Right lobe of liver (tissue), 4 donors: Measurements from ENCODE around the gene PRKAR2B.

Source experiments
- CTCF ChIP-seq, 4 donors: fragments of 200-600 bp in 3 of 4; fragments of 450-650 bp in 1 of 4; IDR thresholded peaks; one replicate each; pipeline versions ENCODE4 v1.5.1 to v1.8.0; 2016 to 2022; ENCODE audit warnings: antibody characterized with exemption in 4 of 4, mild to moderate bottlenecking in 2 of 4
- POLR2A ChIP-seq: fragments of 450-650 bp; IDR thresholded peaks from one replicate; pipeline ENCODE4 v1.6.1; 2017; ENCODE audit warnings: antibody characterized with exemption, mild to moderate bottlenecking
- donor health status: DM: no; HTN: no; CAD: no.
- donor health status: DM: no; HTN: no; CAD: no.
- donor health status: DM: no; HTN: yes; CAD: no.

DNA sequence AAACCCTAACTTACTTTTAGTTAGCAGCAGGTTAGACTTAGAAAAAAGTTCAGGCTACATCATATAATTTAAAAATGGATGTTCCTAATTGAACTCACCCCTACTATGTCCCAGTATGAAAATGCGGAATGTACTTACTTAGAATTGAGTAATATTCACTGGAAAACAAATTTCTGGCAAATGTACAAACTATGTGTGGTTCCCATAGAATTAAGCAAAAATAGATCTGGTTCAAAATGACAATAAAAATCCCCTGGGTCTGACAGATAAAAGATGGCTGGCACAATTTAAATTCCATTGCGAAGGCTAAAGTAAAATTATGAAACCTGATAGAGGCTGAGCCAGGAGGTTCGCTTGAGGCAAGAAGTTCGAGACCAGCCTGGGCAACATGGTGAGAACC lies 42.4 kb upstream of the PRKAR2B start:
- TF ChIP-seq CTCF (IDR thresholded peaks at IDR 0.05) (no peak), POLR2A (no peak)
